ENCODE measurements around the gene MSANTD2. TPM values are rescaled to one million over a fixed set of nuclear protein-coding genes. Genes with fewer than 3 reads are reported as not detected.
A peak's percentile ranks its signal among the peaks of the same experiment; 100 is the strongest.

Gene MSANTD2
- total and polyA plus RNA-seq, 8 donors = 9.4 to 46.3 (median 39.9) TPM

GRCh38 chr11:124791626-124792341, 8.4 kb downstream of the MSANTD2 start:
- H3K36me3 ChIP-seq = no peaks in the 10 kb centered on the region
- H3K27ac ChIP-seq = no peak overlapping the region
- peak; percentile 50 for ATAC-seq
- no peak for TF ChIP-seq CTCF (IDR thresholded peaks at IDR 0.05)
- no peaks in the 10 kb centered on the region for H3K9me3 ChIP-seq
- intact Hi-C loops (cut with DNase I) = no loop called here
- DNase-seq = no peak
- peaks cover 3 to 15% of the 10 kb centered on the region in 2 donors for H3K4me1 ChIP-seq
- no peak overlapping the region for H3K4me3 ChIP-seq
- H3K27me3 ChIP-seq = no peaks in the 10 kb centered on the region

DNA sequence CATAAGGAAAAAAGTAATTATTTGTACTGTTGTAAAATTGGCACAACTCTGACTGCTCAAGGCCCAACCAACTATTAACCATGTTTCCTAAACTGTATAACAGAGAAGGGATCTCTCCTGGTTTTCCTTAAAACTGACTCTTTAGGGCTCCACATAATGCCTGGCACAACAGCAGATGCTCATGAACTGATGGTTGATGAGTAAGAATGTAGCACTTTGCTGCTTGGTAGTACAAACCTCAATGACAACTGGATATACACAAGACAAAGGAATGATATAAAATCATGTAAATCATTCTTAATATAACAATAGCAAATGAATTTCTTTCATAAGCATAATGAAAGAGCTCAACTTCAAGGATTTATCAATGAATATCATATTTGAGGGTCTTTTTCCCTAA, 11.7 kb downstream of the MSANTD2 start:
- H3K4me3 ChIP-seq = no peak overlapping the region
- DNase-seq (no peak), ATAC-seq (no peak)
- H3K27ac ChIP-seq = no peak overlapping the region
- H3K4me1 ChIP-seq = peaks cover 3 to 11% of the 10 kb centered on the region in 2 donors
- intact Hi-C loops (cut with DNase I) = no loop called here
- no peaks in the 10 kb centered on the region for H3K9me3 ChIP-seq
- no peak for TF ChIP-seq CTCF (IDR thresholded peaks at IDR 0.05)
- H3K27me3 ChIP-seq = no peaks in the 10 kb centered on the region
- no peaks in the 10 kb centered on the region for H3K36me3 ChIP-seq

GRCh38 chr11:124784051-124784450, 16.2 kb downstream of the MSANTD2 start:
- no peak for TF ChIP-seq CTCF (IDR thresholded peaks at IDR 0.05)
- intact Hi-C loops (cut with DNase I) = no loop called here

DNA sequence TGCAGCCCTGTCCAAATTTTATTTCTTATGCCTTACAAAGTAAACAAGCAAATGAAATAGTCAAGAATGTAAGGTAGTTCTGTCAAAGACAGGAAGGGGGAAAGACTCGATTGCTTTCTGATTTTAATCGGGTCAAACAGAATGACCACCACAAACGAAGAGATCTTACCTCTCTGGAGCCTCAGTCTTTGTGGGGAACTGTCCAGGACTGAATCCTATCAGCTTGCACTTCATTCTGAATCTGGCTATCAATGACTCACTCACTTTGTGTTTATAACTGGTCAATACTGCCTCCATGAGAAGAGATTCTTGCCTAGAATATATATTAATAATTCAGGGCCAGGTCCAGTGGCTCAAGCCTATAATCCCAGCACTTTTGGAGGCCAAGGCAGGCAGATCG, 17.2 kb downstream of the MSANTD2 start:
- H3K36me3 ChIP-seq = no peaks in the 10 kb centered on the region
- TF ChIP-seq CTCF (IDR thresholded peaks at IDR 0.05) = no peak
- H3K27me3 ChIP-seq = no peaks in the 10 kb centered on the region
- no peaks in the 10 kb centered on the region for H3K9me3 ChIP-seq
- DNase-seq = no peak
- intact Hi-C loops (cut with DNase I) = no loop called here
- no peak for ATAC-seq
- no peak overlapping the region for H3K27ac ChIP-seq
- H3K4me3 ChIP-seq = no peak overlapping the region
- H3K4me1 ChIP-seq = no peaks in the 10 kb centered on the region

More at GRCh38 chr11:124784051-124784450, 16.2 kb downstream of the MSANTD2 start:
- no peak overlapping the region for H3K27ac ChIP-seq
- no peaks in the 10 kb centered on the region for H3K36me3 ChIP-seq
- ATAC-seq (no peak), DNase-seq (no peak)
- no peaks in the 10 kb centered on the region for H3K9me3 ChIP-seq
- H3K4me3 ChIP-seq = no peak overlapping the region
- H3K27me3 ChIP-seq = no peaks in the 10 kb centered on the region
- H3K4me1 ChIP-seq = no peaks in the 10 kb centered on the region

GRCh38 chr11:124779568-124779967, 20.6 kb downstream of the MSANTD2 start:
- H3K9me3 ChIP-seq = no peaks in the 10 kb centered on the region
- H3K36me3 ChIP-seq = no peaks in the 10 kb centered on the region
- DNase-seq = no peak
- no peak for ATAC-seq
- intact Hi-C loops (cut with DNase I) = no loop called here
- no peaks in the 10 kb centered on the region for H3K4me1 ChIP-seq
- no peak overlapping the region for H3K27ac ChIP-seq
- TF ChIP-seq CTCF (IDR thresholded peaks at IDR 0.05) = no peak
- H3K4me3 ChIP-seq = no peak overlapping the region
- H3K27me3 ChIP-seq = no peaks in the 10 kb centered on the region

All from left lung (tissue), 10 donors.